ENCODE measurements around the gene NFIX. TPM values are rescaled to one million over a fixed set of nuclear protein-coding genes. Genes with fewer than 3 reads are reported as not detected.

NFIX gene
- total and polyA plus RNA-seq, 2 donors (not counting 1 experiment from before 2014, with no cell fraction given): 0.69 to 5.6 TPM

DNA sequence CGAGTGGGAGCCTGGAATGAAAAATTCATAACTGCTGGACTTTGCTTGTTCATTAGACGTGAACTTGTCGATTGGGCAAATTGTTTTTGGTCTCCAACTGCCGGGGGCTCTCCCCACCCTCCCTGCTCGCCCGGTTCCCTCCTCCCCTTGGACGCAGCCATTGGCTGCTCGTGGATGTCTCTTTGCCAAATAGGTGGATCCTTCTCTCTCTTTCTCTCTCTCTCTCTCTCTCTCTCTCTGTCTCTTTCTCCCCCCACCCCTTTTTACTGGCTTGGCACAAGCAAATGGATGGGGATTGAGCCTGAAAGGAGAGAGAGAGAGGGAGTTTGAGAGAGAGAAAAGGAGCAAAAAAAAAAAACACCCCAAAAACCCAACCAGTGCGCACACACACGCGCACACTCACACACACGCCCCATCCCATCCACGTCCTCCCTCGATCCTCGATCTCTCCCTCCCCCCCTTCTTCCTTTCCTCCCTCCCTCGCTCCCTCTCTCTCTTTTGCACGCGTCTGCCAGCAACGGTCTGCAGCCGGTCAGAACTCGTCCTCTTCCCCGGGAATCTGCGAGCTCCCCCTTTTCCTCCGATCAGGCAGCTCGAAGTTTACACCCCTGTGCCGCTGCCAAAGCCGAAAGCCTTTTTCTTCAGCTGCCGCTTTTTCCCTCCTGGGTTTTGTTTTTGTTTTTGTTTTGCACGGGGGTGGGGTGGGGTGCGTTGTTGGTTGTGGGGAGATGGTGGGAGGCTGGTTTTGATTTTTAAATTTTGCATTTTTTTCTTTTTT lies 27.8 kb downstream of the NFIX start:
- Histone ChIP-seq H3K9ac (ENCODE audit: low read length) (peak overlapping the region; percentile 70), H2AFZ (ENCODE audit: insufficient read depth, low read depth, low read length, poor library complexity, severe bottlenecking) (peak overlapping the region; percentile 84), H3K4me2 (replicated peaks; ENCODE audit: low read depth, low read length, poor library complexity, severe bottlenecking) (peak overlapping the region; percentile 96), H4K20me1 (ENCODE audit: control insufficient read depth, insufficient read depth, low read length, poor library complexity, severe bottlenecking) (no peaks in the 10 kb centered on the region), H3K27ac (ENCODE audit: low read length in 2 of 2) (no peak overlapping the region), H3K36me3 (replicated peaks in 1 of 2; ENCODE audit: control extremely low read depth in 1 of 2, control insufficient read depth in 1 of 2, extremely low read depth in 1 of 2, insufficient read depth in 2 of 2, low read length in 1 of 2) (no peaks in the 10 kb centered on the region), H3K79me2 (ENCODE audit: control insufficient read depth, insufficient read depth, low read length) (peaks cover 3% of the 10 kb centered on the region), H3K4me1 (ENCODE audit: control insufficient read depth in 2 of 2, insufficient read depth in 2 of 2, low read length in 2 of 2) (peaks cover 25 to 29% of the 10 kb centered on the region in 2 donors), H3K9me3 (ENCODE audit: control extremely low read depth in 1 of 3, control insufficient read depth in 2 of 3, insufficient read depth in 1 of 3, low read length in 2 of 3) (no peaks in the 10 kb centered on the region), H3K4me3 (ENCODE audit: control extremely low read depth in 1 of 5, extremely low read depth in 1 of 5, insufficient read depth in 1 of 5, low read depth in 2 of 5, low read length in 4 of 5) (peak overlapping the region in 4 of 5 experiments; percentile 34 to 64 (median 57)), H3K27me3 (replicated peaks in 1 of 4; ENCODE audit: control extremely low read depth in 1 of 4, control insufficient read depth in 3 of 4, insufficient read depth in 4 of 4, low read length in 3 of 4) (peaks cover 0 to 17% (median 8%) of the 10 kb centered on the region in 4 experiments)
- peak overlapping the region; percentile 84 for H3K4me3 Mint-ChIP-seq
- DNase-seq (peak; percentile 41), ATAC-seq (ENCODE audit: low read depth) (no peak)
- intact Hi-C loops (cut with micrococcal nuclease): no loop called here
- CTCF ChIA-PET: interaction anchor here (0.7 to 1.4 kb wide), 5 partner anchors 9 to 109 kb away, joined by 3 to 6 read pairs (median 4); no protein-coding TSS in a partner anchor
- H3K27ac Mint-ChIP-seq: peak overlapping the region; percentile 75
- TF ChIP-seq EZH2 (IDR thresholded peaks at IDR 0.05; ENCODE audit: borderline replicate concordance, insufficient read depth, low read depth, low read length, poor library complexity, severe bottlenecking): no peak
- TF ChIP-seq, protein P1, sequence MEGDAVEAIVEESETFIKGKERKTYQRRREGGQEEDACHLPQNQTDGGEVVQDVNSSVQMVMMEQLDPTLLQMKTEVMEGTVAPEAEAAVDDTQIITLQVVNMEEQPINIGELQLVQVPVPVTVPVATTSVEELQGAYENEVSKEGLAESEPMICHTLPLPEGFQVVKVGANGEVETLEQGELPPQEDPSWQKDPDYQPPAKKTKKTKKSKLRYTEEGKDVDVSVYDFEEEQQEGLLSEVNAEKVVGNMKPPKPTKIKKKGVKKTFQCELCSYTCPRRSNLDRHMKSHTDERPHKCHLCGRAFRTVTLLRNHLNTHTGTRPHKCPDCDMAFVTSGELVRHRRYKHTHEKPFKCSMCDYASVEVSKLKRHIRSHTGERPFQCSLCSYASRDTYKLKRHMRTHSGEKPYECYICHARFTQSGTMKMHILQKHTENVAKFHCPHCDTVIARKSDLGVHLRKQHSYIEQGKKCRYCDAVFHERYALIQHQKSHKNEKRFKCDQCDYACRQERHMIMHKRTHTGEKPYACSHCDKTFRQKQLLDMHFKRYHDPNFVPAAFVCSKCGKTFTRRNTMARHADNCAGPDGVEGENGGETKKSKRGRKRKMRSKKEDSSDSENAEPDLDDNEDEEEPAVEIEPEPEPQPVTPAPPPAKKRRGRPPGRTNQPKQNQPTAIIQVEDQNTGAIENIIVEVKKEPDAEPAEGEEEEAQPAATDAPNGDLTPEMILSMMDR (IDR thresholded peaks at IDR 0.05): no peak
- POLR2A ChIA-PET: interaction anchor here (0.7 kb wide), 1 partner anchor 48 kb away, joined by 3 read pairs; no protein-coding TSS in a partner anchor
- peaks cover 34% of the 10 kb centered on the region for H3K4me1 Mint-ChIP-seq
- H3K9me3 Mint-ChIP-seq (ENCODE audit: insufficient read depth): no peaks in the 10 kb centered on the region
- 5% methylated on average over 23 of the region's 30 CpGs for WGBS (ENCODE audit: insufficient coverage)
- peaks cover 49% of the 10 kb centered on the region for H3K27me3 Mint-ChIP-seq

DNA sequence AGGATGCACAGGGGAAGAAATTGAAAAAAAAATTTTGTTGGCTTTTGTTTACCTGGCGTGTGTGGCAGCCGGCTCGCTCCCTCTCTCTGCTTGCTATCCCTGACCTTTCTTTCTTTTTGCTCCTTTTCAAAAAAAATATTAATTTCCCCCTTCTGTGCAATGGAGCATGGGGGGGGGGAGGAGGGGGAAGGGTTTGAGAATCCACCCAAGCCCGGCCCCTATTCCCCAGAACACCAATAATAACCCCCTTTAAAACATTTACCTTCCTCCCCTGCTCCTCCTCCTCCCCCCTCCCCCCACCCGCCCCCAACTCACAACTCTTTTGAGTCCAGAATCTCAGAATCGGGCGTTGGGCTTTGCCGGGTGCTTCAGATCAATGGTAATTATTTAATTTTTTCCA lies 28.4 kb downstream of the NFIX start:
- peak overlapping the region; percentile 84 for H3K4me3 Mint-ChIP-seq
- peaks cover 49% of the 10 kb centered on the region for H3K27me3 Mint-ChIP-seq
- H3K4me3 ChIP-seq (ENCODE audit: control extremely low read depth in 1 of 5, extremely low read depth in 1 of 5, insufficient read depth in 1 of 5, low read depth in 2 of 5, low read length in 4 of 5): peak overlapping the region in 4 of 5 experiments; percentile 34 to 64 (median 57)
- H4K20me1 ChIP-seq (ENCODE audit: control insufficient read depth, insufficient read depth, low read length, poor library complexity, severe bottlenecking): no peaks in the 10 kb centered on the region
- POLR2A ChIA-PET: interaction anchor here (0.7 kb wide), 1 partner anchor 47 kb away, joined by 3 read pairs; no protein-coding TSS in a partner anchor
- H2AFZ ChIP-seq (ENCODE audit: insufficient read depth, low read depth, low read length, poor library complexity, severe bottlenecking): peak overlapping the region; percentile 84
- CTCF ChIA-PET: interaction anchor here (0.6 to 1.4 kb wide), 3 partner anchors 10 to 109 kb away, joined by 3 to 6 read pairs (median 3); no protein-coding TSS in a partner anchor
- H3K79me2 ChIP-seq (ENCODE audit: control insufficient read depth, insufficient read depth, low read length): peaks cover 3% of the 10 kb centered on the region
- peaks cover 25 to 29% of the 10 kb centered on the region in 2 donors for H3K4me1 ChIP-seq (ENCODE audit: control insufficient read depth in 2 of 2, insufficient read depth in 2 of 2, low read length in 2 of 2)
- no peaks in the 10 kb centered on the region for H3K36me3 ChIP-seq (replicated peaks in 1 of 2; ENCODE audit: control extremely low read depth in 1 of 2, control insufficient read depth in 1 of 2, extremely low read depth in 1 of 2, insufficient read depth in 2 of 2, low read length in 1 of 2)
- H3K9me3 Mint-ChIP-seq (ENCODE audit: insufficient read depth): no peaks in the 10 kb centered on the region
- H3K27me3 ChIP-seq (replicated peaks in 1 of 4; ENCODE audit: control extremely low read depth in 1 of 4, control insufficient read depth in 3 of 4, insufficient read depth in 4 of 4, low read length in 3 of 4): peaks cover 0 to 17% (median 8%) of the 10 kb centered on the region in 4 experiments
- TF ChIP-seq, protein P1 (IDR thresholded peaks at IDR 0.05): no peak
- no peak for TF ChIP-seq EZH2 (IDR thresholded peaks at IDR 0.05; ENCODE audit: borderline replicate concordance, insufficient read depth, low read depth, low read length, poor library complexity, severe bottlenecking)
- DNase-seq (no peak), ATAC-seq (ENCODE audit: low read depth) (no peak)
- no peak overlapping the region for H3K27ac ChIP-seq (ENCODE audit: low read length in 2 of 2)
- peak overlapping the region; percentile 96 for H3K4me2 ChIP-seq (replicated peaks; ENCODE audit: low read depth, low read length, poor library complexity, severe bottlenecking)
- H3K9me3 ChIP-seq (ENCODE audit: control extremely low read depth in 1 of 3, control insufficient read depth in 2 of 3, insufficient read depth in 1 of 3, low read length in 2 of 3): no peaks in the 10 kb centered on the region
- peaks cover 34% of the 10 kb centered on the region for H3K4me1 Mint-ChIP-seq
- no peak overlapping the region for H3K27ac Mint-ChIP-seq
- WGBS (ENCODE audit: insufficient coverage): no CpG with 5 or more reads among the region's 8 CpGs
- peak overlapping the region; percentile 70 for H3K9ac ChIP-seq (ENCODE audit: low read length)
- intact Hi-C loops (cut with micrococcal nuclease): no loop called here
